ENCODE measurements around the gene CCSER2. TPM values are rescaled to one million over a fixed set of nuclear protein-coding genes. Genes with fewer than 3 reads are reported as not detected.
A peak's percentile ranks its signal among the peaks of the same experiment; 100 is the strongest.

CCSER2 gene
- total RNA-seq, 1 donor from 2014 or later: 22.4 TPM

GRCh38 chr10:84546609-84547008 is 218.2 kb downstream of the CCSER2 start:
- TF ChIP-seq CTCF (IDR thresholded peaks at IDR 0.05; ENCODE audit: insufficient read depth, low read length, severe bottlenecking): no peak
- Histone ChIP-seq H3K27me3 (ENCODE audit: control insufficient read depth, insufficient read depth, low read length) (no peaks in the 10 kb centered on the region), H3K36me3 (ENCODE audit: control insufficient read depth, insufficient read depth, low read length) (no peaks in the 10 kb centered on the region), H3K4me3 (ENCODE audit: low read depth, low read length) (no peak overlapping the region)
- DNase-seq (ENCODE audit: low read depth) (no peak), FAIRE-seq (no peak)

- DNase-seq (ENCODE audit: low read depth) (no peak), FAIRE-seq (no peak)
Measured at GRCh38 chr10:84547616-84548015, 219.2 kb downstream of the CCSER2 start.

GRCh38 chr10:84548869-84549268 is 220.5 kb downstream of the CCSER2 start:
- FAIRE-seq (no peak), DNase-seq (ENCODE audit: low read depth) (no peak)
- no peak overlapping the region for H3K4me3 ChIP-seq (ENCODE audit: low read depth, low read length)
- TF ChIP-seq CTCF (IDR thresholded peaks at IDR 0.05; ENCODE audit: insufficient read depth, low read length, severe bottlenecking): peak; percentile 38
- no peaks in the 10 kb centered on the region for H3K27me3 ChIP-seq (ENCODE audit: control insufficient read depth, insufficient read depth, low read length)
- H3K36me3 ChIP-seq (ENCODE audit: control insufficient read depth, insufficient read depth, low read length): no peaks in the 10 kb centered on the region

More at GRCh38 chr10:84547616-84548015, 219.2 kb downstream of the CCSER2 start:
- no peaks in the 10 kb centered on the region for H3K27me3 ChIP-seq (ENCODE audit: control insufficient read depth, insufficient read depth, low read length)
- H3K4me3 ChIP-seq (ENCODE audit: low read depth, low read length): no peak overlapping the region
- TF ChIP-seq CTCF (IDR thresholded peaks at IDR 0.05; ENCODE audit: insufficient read depth, low read length, severe bottlenecking): no peak
- H3K36me3 ChIP-seq (ENCODE audit: control insufficient read depth, insufficient read depth, low read length): no peaks in the 10 kb centered on the region

- FAIRE-seq: no peak
- Histone ChIP-seq H3K36me3 (ENCODE audit: control insufficient read depth, insufficient read depth, low read length) (no peaks in the 10 kb centered on the region), H3K27me3 (ENCODE audit: control insufficient read depth, insufficient read depth, low read length) (no peaks in the 10 kb centered on the region), H3K4me3 (ENCODE audit: low read depth, low read length) (no peak overlapping the region)
- no peak for DNase-seq (ENCODE audit: low read depth)
- no peak for TF ChIP-seq CTCF (IDR thresholded peaks at IDR 0.05; ENCODE audit: insufficient read depth, low read length, severe bottlenecking)
Measured at GRCh38 chr10:84549368-84550165, 221.2 kb downstream of the CCSER2 start.

- no peaks in the 10 kb centered on the region for H3K36me3 ChIP-seq (ENCODE audit: control insufficient read depth, insufficient read depth, low read length)
- no peaks in the 10 kb centered on the region for H3K27me3 ChIP-seq (ENCODE audit: control insufficient read depth, insufficient read depth, low read length)
- FAIRE-seq: no peak
- DNase-seq (ENCODE audit: low read depth): no peak
- H3K4me3 ChIP-seq (ENCODE audit: low read depth, low read length): no peak overlapping the region
- TF ChIP-seq CTCF (IDR thresholded peaks at IDR 0.05; ENCODE audit: insufficient read depth, low read length, severe bottlenecking): no peak
Measured at GRCh38 chr10:84550756-84551436, 222.5 kb downstream of the CCSER2 start.
